Endothelial cell of umbilical vein (primary cell): Measurements from ENCODE around the gene WDR90. TPM values are rescaled to one million over a fixed set of nuclear protein-coding genes. Genes with fewer than 3 reads are reported as not detected.

Experiments
- BruUV-seq: library from RNA; stranded (reverse); fragments of 400-500 nt; replicated peaks from 2 replicates; lab custom pipeline; 2021; lab: Mats Ljungman, UMichigan
- CTCF ChIA-PET: fragments of 300-600, 350-600 bp; sonication (Branson Sonifier 250); formaldehyde crosslinking; loops from one replicate; lab custom pipeline; 2021; ENCODE audit warnings: antibody characterized with exemption, inconsistent platforms; lab: Charles Lee
- POLR2A ChIA-PET: fragments of 300-600, 350-600 bp; sonication (Branson Sonifier 250); formaldehyde crosslinking; loops from one replicate; lab custom pipeline; 2021; ENCODE audit warnings: antibody characterized with exemption, inconsistent platforms; lab: Charles Lee
- DNase-seq: peaks from one replicate; pipeline ENCODE4 v3.0.0-alpha.2; 2011; ENCODE audit warnings: low read depth, low spot score
- FAIRE-seq: peaks from 2 replicates; lab custom pipeline; 2011; peaks lifted over from hg19 to GRCh38; lab: Jason Lieb, UNC
- H2AFZ ChIP-seq: 2 replicates; pipeline ENCODE4 v1.6.0; 2012; ENCODE audit warnings: low read depth, low read length, control low read depth, inconsistent platforms
- H3K27ac ChIP-seq: 2 replicates; pipeline ENCODE4 v1.5.1; 2011; ENCODE audit warnings: low read depth, mild to moderate bottlenecking, control low read depth, low read length, moderate library complexity; ENCODE audit not compliant: insufficient read depth
- H3K27me3 ChIP-seq, 2 experiments: 2 replicates each; pipeline versions ENCODE4 v1.6.0 to v1.6.1; 2011; ENCODE audit warnings: low read length in 2 of 2, mixed read lengths in 1 of 2; ENCODE audit not compliant: control insufficient read depth in 2 of 2, insufficient read depth in 2 of 2
- H3K36me3 ChIP-seq, 2 experiments: 2 replicates in 1 of 2; 3 replicates in 1 of 2; pipeline ENCODE4 v1.5.1; 2011; ENCODE audit warnings: low read length in 2 of 2, mild to moderate bottlenecking in 1 of 2, moderate library complexity in 1 of 2; ENCODE audit not compliant: control insufficient read depth in 2 of 2, insufficient read depth in 2 of 2; ENCODE audit errors: extremely low read depth in 1 of 2
- H3K4me1 ChIP-seq: 3 replicates; pipeline ENCODE4 v1.5.1; 2011; ENCODE audit warnings: mild to moderate bottlenecking, low read length; ENCODE audit not compliant: control insufficient read depth, insufficient read depth; ENCODE audit errors: extremely low read depth
- H3K4me2 ChIP-seq: 2 replicates; pipeline ENCODE4 v1.6.1; 2011; ENCODE audit warnings: low read length, control low read depth, mixed read lengths; ENCODE audit not compliant: insufficient read depth
- H3K4me3 ChIP-seq, 3 experiments: fragments of 200-600 bp in 1 of 3; sonication (generic), shearing (Covaris generic) in 1 of 3; replicated peaks in 1 of 3; 2 replicates each; pipeline ENCODE4 v1.5.1; 2011 to 2016; ENCODE audit warnings: control low read depth in 3 of 3, low read length in 3 of 3, mild to moderate bottlenecking in 2 of 3, inconsistent platforms in 1 of 3, low read depth in 1 of 3, moderate library complexity in 1 of 3; ENCODE audit not compliant: insufficient read depth in 1 of 3
- H3K79me2 ChIP-seq: 2 replicates; pipeline ENCODE4 v1.6.0; 2012; ENCODE audit warnings: low read length, inconsistent platforms; ENCODE audit not compliant: control insufficient read depth, insufficient read depth
- H3K9ac ChIP-seq: replicated peaks from 2 replicates; pipeline ENCODE3; 2011; ENCODE audit warnings: low read length, control low read depth; ENCODE audit not compliant: insufficient read depth; ENCODE audit errors: extremely low read depth
- H3K9me1 ChIP-seq: replicated peaks from 3 replicates; pipeline ENCODE4 v1.6.0; 2011; ENCODE audit warnings: mild to moderate bottlenecking, low read length; ENCODE audit not compliant: control insufficient read depth, insufficient read depth; ENCODE audit errors: extremely low read depth
- H3K9me3 ChIP-seq: replicated peaks from 2 replicates; pipeline ENCODE4 v1.5.1; 2012; ENCODE audit warnings: low read length, inconsistent platforms; ENCODE audit not compliant: control insufficient read depth, insufficient read depth
- H4K20me1 ChIP-seq: replicated peaks from 2 replicates; pipeline ENCODE3; 2011; ENCODE audit warnings: mild to moderate bottlenecking, low read length; ENCODE audit not compliant: control insufficient read depth, insufficient read depth; ENCODE audit errors: extremely low read depth
- EZH2 ChIP-seq: IDR thresholded peaks from 2 replicates; pipeline ENCODE4 v1.6.1; 2012; ENCODE audit warnings: borderline replicate concordance, low read depth, mild to moderate bottlenecking, moderate library complexity, low read length, inconsistent platforms; ENCODE audit not compliant: severe bottlenecking
- FOS ChIP-seq: IDR thresholded peaks from 2 replicates; pipeline ENCODE4 v1.6.1; 2011; ENCODE audit warnings: mild to moderate bottlenecking, low read length, moderate library complexity, borderline replicate concordance; ENCODE audit not compliant: insufficient read depth
- GATA2 ChIP-seq: IDR thresholded peaks from 2 replicates; pipeline ENCODE4 v1.7.0; 2011; ENCODE audit warnings: low read depth, mild to moderate bottlenecking, moderate library complexity, mixed read lengths, low read length; ENCODE audit not compliant: insufficient read length, insufficient read depth
- JUN ChIP-seq: IDR thresholded peaks from 2 replicates; pipeline ENCODE4 v1.6.1; 2011; ENCODE audit warnings: borderline replicate concordance, low read depth; ENCODE audit not compliant: insufficient read length, insufficient read depth
- MYC ChIP-seq: IDR thresholded peaks from one replicate; pipeline ENCODE4 v1.6.1; 2011; ENCODE audit warnings: mild to moderate bottlenecking, low read depth, low read length
- POLR2A ChIP-seq: IDR thresholded peaks from 2 replicates; pipeline ENCODE4 v1.6.1; 2012; ENCODE audit warnings: low read depth, mild to moderate bottlenecking, control low read depth, low read length
- POLR2AphosphoS5 ChIP-seq: IDR thresholded peaks from 2 replicates; pipeline ENCODE4 v1.6.1; 2012; ENCODE audit warnings: low read depth, mild to moderate bottlenecking, control low read depth, low read length, moderate library complexity; ENCODE audit not compliant: insufficient read depth
- dilution Hi-C: fragments of 300-500 bp; cut with MboI; formaldehyde crosslinking; loops from one replicate; pipeline ENCODE4 v1.15.0; 2019; ENCODE audit warnings: low sequenced_read_pairs; ENCODE audit not compliant: extremely low pct_ligation_motif_present
- intact Hi-C: fragments of 100-400 bp; cut with micrococcal nuclease; formaldehyde crosslinking; loops from one replicate; pipeline ENCODE4 v1.10.0; 2022
- polyA plus RNA-seq, 4 experiments: library from polyadenylated mRNA; depleted of rRNA in 3 of 4; stranded (reverse) in 3 of 4; unstranded in 1 of 4; fragments of >200 nt; gene quantifications; 2 replicates each; pipeline versions ENCODE4 v1.2.1 to v1.2.3, GENCODE V29; 2011 to 2012; ENCODE audit warnings: missing spikeins in 1 of 4
- total RNA-seq: library from RNA; stranded (reverse); gene quantifications from 2 replicates; pipeline ENCODE4 v1.2.3, GENCODE V29; 2021
- TF ChIP-seq, protein P1 (sequence below), 2 donors: IDR thresholded peaks; 1 replicate in 1 of 2; 2 replicates in 1 of 2; pipeline ENCODE4 v1.5.1; 2011; ENCODE audit warnings: low read length in 2 of 2, mild to moderate bottlenecking in 2 of 2, moderate library complexity in 2 of 2, control low read depth in 1 of 2, inconsistent platforms in 1 of 2, low read depth in 1 of 2; ENCODE audit not compliant: insufficient read depth in 1 of 2; ENCODE audit errors: extremely low read depth in 1 of 2
- TF ChIP-seq, protein P2 (sequence below): IDR thresholded peaks from 2 replicates; pipeline ENCODE4 v1.6.1; 2011; ENCODE audit not compliant: insufficient read depth, insufficient read length

WDR90 gene
- total and polyA plus RNA-seq, 2 donors (not counting 3 experiments of a cell fraction or from before 2014, with no cell fraction given) = 22.2 to 51.8 TPM

DNA sequence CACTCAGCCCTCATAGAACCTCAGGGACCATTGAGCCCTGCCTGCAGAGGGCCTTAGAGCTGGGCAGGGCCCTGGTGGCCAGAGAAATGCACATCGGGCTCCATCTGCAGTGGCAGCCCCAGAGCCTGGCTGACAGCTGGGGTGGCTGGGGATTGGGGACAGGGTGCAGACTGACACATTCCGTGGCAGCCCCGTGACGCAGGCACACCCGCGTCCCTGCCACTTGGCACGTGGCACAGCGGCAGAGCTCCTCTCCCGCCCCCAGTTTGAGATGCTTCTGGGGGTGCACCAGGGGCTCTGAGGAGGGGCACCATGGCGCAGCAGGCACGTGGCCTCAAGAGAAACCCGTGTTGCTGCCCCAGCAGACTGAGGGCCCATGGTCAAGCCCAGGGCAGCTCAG lies 54.2 kb downstream of the WDR90 start:
- dilution Hi-C loops = no loop called here
- H3K9ac ChIP-seq = no peak overlapping the region
- H3K4me1 ChIP-seq = no peaks in the 10 kb centered on the region
- FAIRE-seq = no peak
- TF ChIP-seq, protein P1, sequence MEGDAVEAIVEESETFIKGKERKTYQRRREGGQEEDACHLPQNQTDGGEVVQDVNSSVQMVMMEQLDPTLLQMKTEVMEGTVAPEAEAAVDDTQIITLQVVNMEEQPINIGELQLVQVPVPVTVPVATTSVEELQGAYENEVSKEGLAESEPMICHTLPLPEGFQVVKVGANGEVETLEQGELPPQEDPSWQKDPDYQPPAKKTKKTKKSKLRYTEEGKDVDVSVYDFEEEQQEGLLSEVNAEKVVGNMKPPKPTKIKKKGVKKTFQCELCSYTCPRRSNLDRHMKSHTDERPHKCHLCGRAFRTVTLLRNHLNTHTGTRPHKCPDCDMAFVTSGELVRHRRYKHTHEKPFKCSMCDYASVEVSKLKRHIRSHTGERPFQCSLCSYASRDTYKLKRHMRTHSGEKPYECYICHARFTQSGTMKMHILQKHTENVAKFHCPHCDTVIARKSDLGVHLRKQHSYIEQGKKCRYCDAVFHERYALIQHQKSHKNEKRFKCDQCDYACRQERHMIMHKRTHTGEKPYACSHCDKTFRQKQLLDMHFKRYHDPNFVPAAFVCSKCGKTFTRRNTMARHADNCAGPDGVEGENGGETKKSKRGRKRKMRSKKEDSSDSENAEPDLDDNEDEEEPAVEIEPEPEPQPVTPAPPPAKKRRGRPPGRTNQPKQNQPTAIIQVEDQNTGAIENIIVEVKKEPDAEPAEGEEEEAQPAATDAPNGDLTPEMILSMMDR (IDR thresholded peaks at IDR 0.05; ENCODE audit: extremely low read depth in 1 of 2, insufficient read depth in 1 of 2, low read depth in 1 of 2, low read length in 2 of 2) = no peak
- TF ChIP-seq GATA2 (no peak), JUN (no peak), POLR2AphosphoS5 (no peak), MYC (no peak), EZH2 (no peak), FOS (no peak), POLR2A (no peak)
- TF ChIP-seq, protein P2, sequence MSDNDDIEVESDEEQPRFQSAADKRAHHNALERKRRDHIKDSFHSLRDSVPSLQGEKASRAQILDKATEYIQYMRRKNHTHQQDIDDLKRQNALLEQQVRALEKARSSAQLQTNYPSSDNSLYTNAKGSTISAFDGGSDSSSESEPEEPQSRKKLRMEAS = no peak
- H2AFZ ChIP-seq = no peak overlapping the region
- intact Hi-C loops = no loop called here
- no peaks in the 10 kb centered on the region for H3K79me2 ChIP-seq
- no peaks in the 10 kb centered on the region for H3K36me3 ChIP-seq
- no peaks in the 10 kb centered on the region for H4K20me1 ChIP-seq
- ChIA-PET CTCF (interaction anchor here (0.7 to 2.7 kb wide), 6 partner anchors 9 to 82 kb away, joined by 3 to 10 read pairs (median 4); partner anchors contain the start of genes ANTKMT, METRN and WDR24), POLR2A (no interaction called here)
- H3K4me2 ChIP-seq = no peak overlapping the region
- no peak for DNase-seq
- no TSS peak for BruUV-seq
- no peak overlapping the region for H3K27ac ChIP-seq
- peaks cover 39 to 44% of the 10 kb centered on the region in 2 experiments for H3K27me3 ChIP-seq
- no peak overlapping the region for H3K4me3 ChIP-seq
- H3K9me3 ChIP-seq = no peaks in the 10 kb centered on the region
- H3K9me1 ChIP-seq = no peaks in the 10 kb centered on the region
